Stimulated activated CD4-positive, alpha-beta T cell treated with anti-CD3 and anti-CD28 coated beads, Interleukin-2, amount 100 ng/mL, for 24 hours (primary cell): ENCODE data around the gene TRMT61A.
"Not testable (repeated sequence)": the region's sequence is repeated elsewhere in the genome, so short reads cannot be mapped to it uniquely, and the experiment has no call there.

Experiments used
- DNase-seq, 2 donors: peaks; one replicate each; pipeline ENCODE4 v3.0.0-alpha.2; 2020

TRMT61A gene

GRCh38 chr14:103523575-103523954, 5.4 kb upstream of the TRMT61A start:
- DNase-seq = no peak

- DNase-seq = no peak
These were observed 4.7 kb upstream of the TRMT61A start for GRCh38 chr14:103524002-103524935.

- DNase-seq = not testable (repeated sequence)
These were observed 3.4 kb upstream of the TRMT61A start for GRCh38 chr14:103525430-103526246.

- no peak for DNase-seq
These were observed 2.6 kb upstream of the TRMT61A start for GRCh38 chr14:103526247-103526913.

- DNase-seq = no peak
These were observed 2.1 kb upstream of the TRMT61A start for GRCh38 chr14:103526914-103527248.

GRCh38 chr14:103527408-103528145, 1.4 kb upstream of the TRMT61A start:
- peak in 1 of 2 donors; percentile 39 for DNase-seq

- no peak for DNase-seq
These were observed 830 bp upstream of the TRMT61A start for GRCh38 chr14:103528146-103528586.

GRCh38 chr14:103529383-103530365, 678 bp downstream of the TRMT61A start:
- DNase-seq = no peak

- peak in 1 of 2 donors; percentile 37 for DNase-seq
These were observed 1.4 kb downstream of the TRMT61A start for GRCh38 chr14:103530390-103530789.

GRCh38 chr14:103530831-103531230, 1.8 kb downstream of the TRMT61A start:
- DNase-seq = no peak

GRCh38 chr14:103531421-103532215, 2.6 kb downstream of the TRMT61A start:
- no peak for DNase-seq

GRCh38 chr14:103532216-103533136, 3.5 kb downstream of the TRMT61A start:
- DNase-seq = no peak

- DNase-seq = no peak
These were observed 4.4 kb downstream of the TRMT61A start for GRCh38 chr14:103533137-103533998.

- no peak for DNase-seq
These were observed 5.1 kb downstream of the TRMT61A start for GRCh38 chr14:103533999-103534575.

- DNase-seq = no peak
These were observed 5.6 kb downstream of the TRMT61A start for GRCh38 chr14:103534576-103535061.

- no peak for DNase-seq
These were observed 6.3 kb downstream of the TRMT61A start for GRCh38 chr14:103535081-103535890.
